GM23248 (cell line): ENCODE measurements around the gene SLC25A29. TPM values are rescaled to one million over a fixed set of nuclear protein-coding genes. Genes with fewer than 3 reads are reported as not detected.

Experiments used
- DNase-seq: peaks from one replicate; pipeline ENCODE4 v3.0.0-alpha.2; 2015
- H2AFZ ChIP-seq: fragments of 200-600 bp; sonication (generic); 2 replicates; pipeline ENCODE4 v1.6.1; 2016; ENCODE audit warnings: antibody characterized with exemption
- H3F3A ChIP-seq: fragments of 200-600 bp; sonication (generic); 2 replicates; pipeline ENCODE4 v1.6.1; 2016; ENCODE audit warnings: mild to moderate bottlenecking, antibody characterized with exemption, mixed run types; ENCODE audit not compliant: insufficient read depth
- H3K27ac ChIP-seq: fragments of 200-600 bp; sonication (generic); 2 replicates; pipeline ENCODE4 v1.5.1; 2016; ENCODE audit warnings: mild to moderate bottlenecking
- H3K27me3 ChIP-seq: fragments of 200-600 bp; sonication (generic); replicated peaks from 2 replicates; pipeline ENCODE4 v1.6.1; 2016; ENCODE audit warnings: mild to moderate bottlenecking; ENCODE audit not compliant: insufficient read depth
- H3K36me3 ChIP-seq: fragments of 200-600 bp; sonication (generic); 2 replicates; pipeline ENCODE4 v1.6.1; 2016; ENCODE audit warnings: low read depth, mild to moderate bottlenecking
- H3K4me1 ChIP-seq: fragments of 200-600 bp; sonication (generic); 2 replicates; pipeline ENCODE4 v1.6.1; 2016; ENCODE audit warnings: mild to moderate bottlenecking; ENCODE audit not compliant: insufficient read depth
- H3K4me2 ChIP-seq: fragments of 200-600 bp; sonication (generic); one replicate; pipeline ENCODE4 v1.6.1; 2016; ENCODE audit warnings: mild to moderate bottlenecking; ENCODE audit not compliant: unreplicated experiment
- H3K4me3 ChIP-seq: fragments of 200-600 bp; sonication (generic); 2 replicates; pipeline ENCODE4 v1.5.1; 2016; ENCODE audit warnings: mild to moderate bottlenecking
- H3K79me2 ChIP-seq: fragments of 200-600 bp; sonication (generic); 2 replicates; pipeline ENCODE4 v1.6.1; 2016; ENCODE audit warnings: mild to moderate bottlenecking; ENCODE audit not compliant: insufficient read depth
- H3K9ac ChIP-seq: fragments of 200-600 bp; sonication (generic); 2 replicates; pipeline ENCODE4 v1.6.1; 2016; ENCODE audit warnings: mild to moderate bottlenecking
- H3K9me2 ChIP-seq: fragments of 200-600 bp; sonication (generic); 2 replicates; pipeline ENCODE4 v1.6.1; 2016; ENCODE audit warnings: mixed run types, mild to moderate bottlenecking, moderate library complexity; ENCODE audit not compliant: insufficient read depth
- H3K9me3 ChIP-seq: fragments of 200-600 bp; sonication (generic); one replicate; pipeline ENCODE4 v1.6.1; 2017; ENCODE audit warnings: low read depth
- H4K20me1 ChIP-seq: fragments of 200-600 bp; sonication (generic); 2 replicates; pipeline ENCODE4 v1.6.0; 2016; ENCODE audit not compliant: insufficient read depth
- EZH2 ChIP-seq: fragments of 200-600 bp; sonication (generic); IDR thresholded peaks from 2 replicates; pipeline ENCODE4 v1.6.1; 2018; ENCODE audit warnings: antibody characterized with exemption, mild to moderate bottlenecking; ENCODE audit not compliant: insufficient read depth, poor library complexity, severe bottlenecking
- EZH2phosphoT487 ChIP-seq: fragments of 200-600 bp; sonication (generic); IDR thresholded peaks from 2 replicates; pipeline ENCODE4 v1.6.1; 2018; ENCODE audit warnings: antibody characterized with exemption, moderate library complexity, mild to moderate bottlenecking, low read depth; ENCODE audit not compliant: insufficient read depth
- WGBS, 2 experiments: methylation state at CpG; one replicate each; pipeline ENCODE4 v1.1.6; 2015 to 2017; ENCODE audit warnings: low lambda C conversion rate in 2 of 2, low coverage in 1 of 2; ENCODE audit errors: missing lambda C conversion rate in 2 of 2; 5-methylcytosine and 5-hydroxymethylcytosine counted together
- in situ Hi-C: fragments of 300-500 bp; cut with MboI; formaldehyde crosslinking; loops from 2 replicates; pipeline ENCODE4 v1.15.0; 2020
- polyA plus RNA-seq: library from polyadenylated mRNA; unstranded; fragments of >200 nt; fragmentation: Nextera tagmentation; extraction: Ambion mirVana; gene quantifications from 2 replicates; pipeline ENCODE4 v1.2.1, GENCODE V29; 2016
- total RNA-seq: library from RNA; depleted of rRNA; stranded (reverse); fragments of >200 nt; shearing (Covaris generic); gene quantifications from 2 replicates; pipeline ENCODE4 v1.2.3, GENCODE V29; 2014

The SLC25A29 gene
- total and polyA plus RNA-seq, 2 experiments from 2014 or later: 5.5 to 11.8 TPM

GRCh38 chr14:100336618-100337530, 30.6 kb upstream of the SLC25A29 start:
- H3K79me2 ChIP-seq: no peaks in the 10 kb centered on the region
- H3K4me3 ChIP-seq: no peak overlapping the region
- H2AFZ ChIP-seq: no peak overlapping the region
- H4K20me1 ChIP-seq: no peaks in the 10 kb centered on the region
- peaks cover 5% of the 10 kb centered on the region; the same call in 1 of the 2 replicates for H3F3A ChIP-seq
- in situ Hi-C loops: no loop called here
- WGBS, 2 experiments: 94 to 96% methylated on average over 18 of the region's 18 CpGs
- no peaks in the 10 kb centered on the region for H3K9me3 ChIP-seq
- H3K4me1 ChIP-seq: peaks cover 5% of the 10 kb centered on the region; the same call in 1 of the 2 replicates
- TF ChIP-seq EZH2 (no peak), EZH2phosphoT487 (no peak)
- H3K36me3 ChIP-seq: peaks cover 54% of the 10 kb centered on the region
- no peaks in the 10 kb centered on the region for H3K9me2 ChIP-seq
- H3K9ac ChIP-seq: no peak overlapping the region
- DNase-seq: no peak
- no peak overlapping the region for H3K27ac ChIP-seq
- H3K4me2 ChIP-seq: no peak overlapping the region
- H3K27me3 ChIP-seq: no peaks in the 10 kb centered on the region

DNA sequence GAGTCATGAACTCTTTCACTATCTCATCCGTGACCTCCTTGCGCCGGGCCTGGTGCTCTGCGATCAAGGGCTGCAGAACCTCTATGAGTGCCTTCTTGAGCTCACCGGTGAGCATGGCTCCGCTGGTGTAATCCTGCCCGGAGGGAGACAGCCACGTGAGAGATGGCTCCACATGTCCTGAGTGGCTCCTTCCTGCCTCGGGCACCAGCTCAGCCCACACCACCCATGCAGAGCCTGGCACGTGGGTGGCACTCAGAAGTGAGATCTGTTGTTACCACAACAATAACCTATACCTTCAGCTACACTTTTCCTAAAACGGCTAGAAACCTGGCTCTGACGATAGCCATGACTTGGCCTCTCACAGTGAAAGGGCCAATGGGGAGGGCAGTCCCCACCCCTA, 28.7 kb upstream of the SLC25A29 start:
- Histone ChIP-seq H3K27ac (no peak overlapping the region), H3K9ac (no peak overlapping the region), H3K79me2 (no peaks in the 10 kb centered on the region), H3K9me3 (no peaks in the 10 kb centered on the region), H3F3A (no peaks in the 10 kb centered on the region), H3K4me2 (no peak overlapping the region), H3K36me3 (peaks cover 37% of the 10 kb centered on the region), H4K20me1 (no peaks in the 10 kb centered on the region), H3K4me3 (no peak overlapping the region), H3K9me2 (no peaks in the 10 kb centered on the region), H3K4me1 (no peaks in the 10 kb centered on the region), H2AFZ (no peak overlapping the region), H3K27me3 (no peaks in the 10 kb centered on the region)
- TF ChIP-seq EZH2 (no peak), EZH2phosphoT487 (no peak)
- in situ Hi-C loops: no loop called here
- no peak for DNase-seq
- WGBS, 2 experiments: 96 to 97% methylated on average over 11 to 12 of the region's 12 CpGs

- no peaks in the 10 kb centered on the region for H3K27me3 ChIP-seq
- 87 to 93% methylated on average over 7 of the region's 7 CpGs for WGBS, 2 experiments
- no peak overlapping the region for H3K4me3 ChIP-seq
- H3K4me1 ChIP-seq: no peaks in the 10 kb centered on the region
- H3K9me3 ChIP-seq: no peaks in the 10 kb centered on the region
- no peaks in the 10 kb centered on the region for H3F3A ChIP-seq
- H4K20me1 ChIP-seq: no peaks in the 10 kb centered on the region
- in situ Hi-C loops: no loop called here
- no peaks in the 10 kb centered on the region for H3K9me2 ChIP-seq
- DNase-seq: no peak
- no peak overlapping the region for H2AFZ ChIP-seq
- no peaks in the 10 kb centered on the region for H3K79me2 ChIP-seq
- H3K4me2 ChIP-seq: no peak overlapping the region
- no peak overlapping the region for H3K27ac ChIP-seq
- H3K36me3 ChIP-seq: peaks cover 32% of the 10 kb centered on the region
- no peak overlapping the region for H3K9ac ChIP-seq
- TF ChIP-seq EZH2phosphoT487 (no peak), EZH2 (no peak)
These were observed 27.6 kb upstream of the SLC25A29 start for GRCh38 chr14:100333827-100334226.

DNA sequence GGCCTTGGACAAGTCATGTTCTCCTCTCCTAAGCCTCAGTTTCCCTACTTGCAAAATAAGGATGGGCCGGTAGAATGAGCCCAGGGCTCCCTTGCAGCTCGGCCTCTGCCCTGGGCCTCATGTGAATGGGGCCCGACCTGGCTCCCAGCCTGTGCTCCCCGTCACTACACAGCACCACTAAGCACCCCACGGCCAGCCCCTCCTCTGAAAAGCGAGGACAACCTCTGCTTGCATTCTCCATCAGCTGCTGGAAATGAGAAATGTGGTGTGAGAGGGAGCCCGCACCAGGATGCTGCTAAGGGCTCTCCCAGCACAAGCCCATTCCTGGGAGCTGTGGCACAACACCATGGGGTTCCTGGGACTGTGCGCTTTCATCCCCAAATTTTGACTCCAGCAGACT, 27.1 kb upstream of the SLC25A29 start:
- Histone ChIP-seq H4K20me1 (no peaks in the 10 kb centered on the region), H3K79me2 (no peaks in the 10 kb centered on the region), H3K9me3 (no peaks in the 10 kb centered on the region), H3K4me3 (no peak overlapping the region), H3K36me3 (peaks cover 29% of the 10 kb centered on the region), H3K9ac (no peak overlapping the region), H3F3A (no peaks in the 10 kb centered on the region), H3K27ac (no peak overlapping the region), H3K4me2 (no peak overlapping the region), H3K4me1 (no peaks in the 10 kb centered on the region), H3K9me2 (no peaks in the 10 kb centered on the region), H2AFZ (no peak overlapping the region), H3K27me3 (no peaks in the 10 kb centered on the region)
- no peak for TF ChIP-seq EZH2phosphoT487
- no peak for TF ChIP-seq EZH2
- 84 to 90% methylated on average over 8 of the region's 8 CpGs for WGBS, 2 experiments
- in situ Hi-C loops: no loop called here
- DNase-seq: no peak
